GM12878 (cell line): ENCODE results near the gene TXNL4A. TPM values are rescaled to one million over a fixed set of nuclear protein-coding genes. Genes with fewer than 3 reads are reported as not detected.
A peak's percentile ranks its signal among the peaks of the same experiment; 100 is the strongest.

Experiments
- ATF3 ChIP-seq: IDR thresholded peaks from 2 replicates; pipeline ENCODE4 v1.6.1; 2011; ENCODE audit warnings: low read depth, mild to moderate bottlenecking, low read length, moderate library complexity, borderline replicate concordance; ENCODE audit errors: extremely low read depth
- BCL11A ChIP-seq: IDR thresholded peaks from 2 replicates; pipeline ENCODE4 v1.6.1; 2011; ENCODE audit warnings: low read depth, low read length
- BHLHE40 ChIP-seq, 2 experiments: fragments of 450-650 bp in 1 of 2; IDR thresholded peaks; 2 replicates each; pipeline ENCODE4 v1.6.1; 2011 to 2017; ENCODE audit warnings: low read depth in 2 of 2, borderline replicate concordance in 1 of 2, improper control_type of control experiment in 1 of 2, low read length in 1 of 2, mild to moderate bottlenecking in 1 of 2
- BRCA1 ChIP-seq: IDR thresholded peaks from 2 replicates; pipeline ENCODE4 v1.6.1; 2011; ENCODE audit warnings: low read depth, low read length, improper control_type of control experiment
- CBX3 ChIP-seq: fragments of 200-600 bp; sonication (generic); IDR thresholded peaks from 2 replicates; pipeline ENCODE4 v1.6.1; 2016; ENCODE audit warnings: low read depth, borderline replicate concordance
- CREM ChIP-seq: IDR thresholded peaks from 2 replicates; pipeline ENCODE4 v1.6.1; 2014; ENCODE audit warnings: antibody characterized with exemption, low read depth
- ESRRA ChIP-seq: IDR thresholded peaks from 2 replicates; pipeline ENCODE4 v1.6.1; 2012; ENCODE audit warnings: mild to moderate bottlenecking, low read length, improper control_type of control experiment
- ETV6 ChIP-seq, 2 experiments: fragments of 450-650 bp in 1 of 2; IDR thresholded peaks in 1 of 2; conservative IDR thresholded peaks in 1 of 2; 2 replicates each; pipeline ENCODE4 v1.6.1; 2014; ENCODE audit warnings: antibody characterized with exemption in 1 of 2, borderline replicate concordance in 1 of 2, low read depth in 1 of 2, mild to moderate bottlenecking in 1 of 2, moderate library complexity in 1 of 2
- FOXK2 ChIP-seq: fragments of 450-650 bp; IDR thresholded peaks from 2 replicates; pipeline ENCODE4 v1.6.1; 2017; ENCODE audit warnings: mild to moderate bottlenecking, moderate library complexity
- FOXM1 ChIP-seq: IDR thresholded peaks from 2 replicates; pipeline ENCODE4 v1.6.1; 2012; ENCODE audit warnings: low read depth, mild to moderate bottlenecking, inconsistent platforms, low read length, moderate library complexity
- IRF4 ChIP-seq: IDR thresholded peaks from 2 replicates; pipeline ENCODE4 v1.6.1; 2011; ENCODE audit warnings: low read depth, low read length
- JUNB ChIP-seq: IDR thresholded peaks from 2 replicates; pipeline ENCODE4 v1.6.1; 2016; ENCODE audit warnings: antibody characterized with exemption, mild to moderate bottlenecking
- LARP7 ChIP-seq: fragments of 450-650 bp; IDR thresholded peaks from 2 replicates; pipeline ENCODE4 v1.6.1; 2017; ENCODE audit warnings: mild to moderate bottlenecking
- MYB ChIP-seq: fragments of 150-350 bp; IDR thresholded peaks from 2 replicates; pipeline ENCODE4 v1.6.1; 2014; ENCODE audit warnings: mild to moderate bottlenecking, low read depth, low read length, borderline replicate concordance
- MYC ChIP-seq: IDR thresholded peaks from 2 replicates; pipeline ENCODE4 v1.6.1; 2011; ENCODE audit warnings: mild to moderate bottlenecking, low read length, moderate library complexity, inconsistent platforms; ENCODE audit not compliant: insufficient read depth, insufficient replicate concordance, insufficient read length, severe bottlenecking
- NRF1 ChIP-seq: conservative IDR thresholded peaks from 2 replicates; pipeline ENCODE4 v1.6.1; 2011; ENCODE audit warnings: mild to moderate bottlenecking, low read depth, low read length, improper control_type of control experiment
- POLR2A ChIP-seq: IDR thresholded peaks from 2 replicates; pipeline ENCODE4 v1.6.1; 2011; ENCODE audit warnings: low read depth, mild to moderate bottlenecking, low read length
- POLR2AphosphoS5 ChIP-seq: IDR thresholded peaks from 2 replicates; pipeline ENCODE4 v1.6.1; 2011; ENCODE audit warnings: mild to moderate bottlenecking, low read length, inconsistent platforms
- RCOR1 ChIP-seq: conservative IDR thresholded peaks from 2 replicates; pipeline ENCODE4 v1.6.1; 2012; ENCODE audit warnings: low read depth, low read length, improper control_type of control experiment
- RUNX3 ChIP-seq: IDR thresholded peaks from 2 replicates; pipeline ENCODE4 v1.6.1; 2012; ENCODE audit warnings: low read length, inconsistent platforms
- STAT3 ChIP-seq: IDR thresholded peaks from 2 replicates; pipeline ENCODE4 v1.6.1; 2011; ENCODE audit warnings: low read depth, low read length, improper control_type of control experiment
- ZNF217 ChIP-seq: fragments of 450-650 bp; IDR thresholded peaks from 2 replicates; pipeline ENCODE4 v1.6.1; 2017; ENCODE audit warnings: antibody characterized with exemption, mild to moderate bottlenecking
- ZNF384 ChIP-seq: IDR thresholded peaks from 2 replicates; pipeline ENCODE4 v1.6.1; 2012; ENCODE audit warnings: low read depth, mild to moderate bottlenecking, low read length, improper control_type of control experiment, borderline replicate concordance
- ZNF622 ChIP-seq: fragments of 450-650 bp; IDR thresholded peaks from 2 replicates; pipeline ENCODE4 v1.6.1; 2017; ENCODE audit warnings: mild to moderate bottlenecking, inconsistent platforms
- polyA plus RNA-seq, 11 experiments: library from polyadenylated mRNA; depleted of rRNA in 4 of 11; unstranded in 6 of 11; stranded (reverse) in 5 of 11; fragments of >200 nt; fragmentation: Nextera tagmentation in 4 of 11; fragmentation: Illumina TruSeq in 1 of 11; extraction: Ambion mirVana in 4 of 11; extraction: Trizol in 1 of 11; gene quantifications; 1 replicate in 1 of 11; 2 replicates in 10 of 11; pipeline versions ENCODE4 v1.2.1 to v1.2.3, GENCODE V29; 2011 to 2016; ENCODE audit warnings: inconsistent platforms in 2 of 11, missing spikeins in 2 of 11, low read depth in 1 of 11
- total RNA-seq, 4 experiments: library from RNA; depleted of rRNA in 3 of 4; stranded (reverse); fragments of >200 nt in 3 of 4; fragmentation: Illumina TruSeq in 1 of 4; extraction: Trizol in 1 of 4; gene quantifications; 2 replicates each; pipeline versions ENCODE4 v1.2.1 to v1.2.3, GENCODE V29; 2013 to 2021
- TF ChIP-seq, protein P1 (sequence below): IDR thresholded peaks from 2 replicates; pipeline ENCODE4 v1.6.1; 2011; ENCODE audit warnings: mild to moderate bottlenecking, low read depth, low read length, moderate library complexity; ENCODE audit not compliant: insufficient replicate concordance
- TF ChIP-seq, protein P2 (sequence below): fragments of 450-650 bp; formaldehyde crosslinking; IDR thresholded peaks from 2 replicates; pipeline ENCODE4 v1.5.0; 2022; ENCODE audit warnings: mild to moderate bottlenecking, missing genetic modification characterization

Gene TXNL4A
- total and polyA plus RNA-seq, 10 of the 15 experiments (the other 5 are each of a cell fraction or from before 2014, with no cell fraction given), result 38.4 to 329 (median 128) TPM

DNA sequence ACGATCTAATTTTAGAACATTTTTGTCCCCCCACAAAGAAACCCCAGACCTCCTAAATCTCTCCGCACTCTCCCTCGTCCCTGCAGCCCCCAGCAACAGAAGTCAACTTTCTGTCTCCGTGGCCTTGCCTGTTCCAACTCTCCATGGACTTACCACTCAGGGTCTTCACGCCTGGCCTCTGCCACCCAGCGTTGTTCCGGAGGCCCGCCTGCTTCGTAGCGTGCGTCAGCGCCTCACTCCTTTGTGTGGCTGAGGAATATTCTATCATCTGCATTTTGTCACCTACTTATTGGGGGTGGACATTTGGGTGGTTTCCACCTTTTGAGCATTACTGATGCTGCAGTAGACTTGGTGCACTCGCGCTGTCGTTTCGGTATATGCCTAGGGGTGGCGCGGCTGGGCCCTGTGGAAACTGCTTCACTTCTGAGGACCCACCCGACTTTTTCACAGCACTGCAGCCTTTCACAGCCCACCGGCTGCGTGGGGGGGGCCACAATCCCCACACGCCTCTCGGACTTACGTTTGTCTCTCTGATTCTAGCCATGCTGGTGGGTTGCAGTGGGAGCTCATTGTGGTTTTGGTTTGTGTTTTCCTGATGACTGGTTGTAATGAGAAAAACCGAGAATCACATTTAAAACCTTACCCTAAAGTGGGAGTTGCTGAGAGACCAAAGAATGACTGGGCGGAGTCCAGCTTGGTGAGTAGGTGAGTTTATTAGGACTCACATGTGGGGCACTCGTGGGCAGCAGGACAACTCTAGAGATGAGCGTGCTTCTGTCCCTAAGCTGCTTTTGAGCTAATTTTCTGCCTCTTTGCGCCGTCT, 25.3 kb downstream of the TXNL4A start (continued):
- TF ChIP-seq, protein P1, sequence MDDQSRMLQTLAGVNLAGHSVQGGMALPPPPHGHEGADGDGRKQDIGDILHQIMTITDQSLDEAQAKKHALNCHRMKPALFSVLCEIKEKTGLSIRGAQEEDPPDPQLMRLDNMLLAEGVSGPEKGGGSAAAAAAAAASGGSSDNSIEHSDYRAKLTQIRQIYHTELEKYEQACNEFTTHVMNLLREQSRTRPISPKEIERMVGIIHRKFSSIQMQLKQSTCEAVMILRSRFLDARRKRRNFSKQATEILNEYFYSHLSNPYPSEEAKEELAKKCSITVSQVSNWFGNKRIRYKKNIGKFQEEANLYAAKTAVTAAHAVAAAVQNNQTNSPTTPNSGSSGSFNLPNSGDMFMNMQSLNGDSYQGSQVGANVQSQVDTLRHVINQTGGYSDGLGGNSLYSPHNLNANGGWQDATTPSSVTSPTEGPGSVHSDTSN, result peak; percentile 13
- TF ChIP-seq ESRRA (no peak), ZNF384 (no peak), POLR2AphosphoS5 (peak; percentile 25; the same call in 1 of the 2 replicates), FOXM1 (peak; percentile 89), POLR2A (peak; percentile 49; the same call in 1 of the 2 replicates), RUNX3 (peak; percentile 99), LARP7 (no peak), ZNF217 (peak; percentile 42; the same call in 1 of the 2 replicates), RCOR1 (no peak), IRF4 (peak; percentile 46; the same call in 1 of the 2 replicates), NRF1 (no peak), BHLHE40 (IDR thresholded peaks at IDR 0.05; ENCODE audit: borderline replicate concordance in 1 of 2, low read depth in 2 of 2, low read length in 1 of 2) (peak; percentile 57 to 63; a peak in 2 of 4 replicates), JUNB (peak; percentile 78), STAT3 (no peak), BRCA1 (no peak), FOXK2 (no peak), CBX3 (no peak), CREM (peak; percentile 78), MYB (no peak), MYC (no peak), BCL11A (peak; percentile 50; the same call in 1 of the 2 replicates), ETV6 (conservative IDR thresholded peaks at IDR 0.05 in 1 of 2, IDR thresholded peaks at IDR 0.05 in 1 of 2; ENCODE audit: borderline replicate concordance in 1 of 2, low read depth in 1 of 2) (peak in 1 of 2 experiments; percentile 62; a peak in 1 of 4 replicates), ZNF622 (no peak), ATF3 (no peak)
- TF ChIP-seq, protein P2, sequence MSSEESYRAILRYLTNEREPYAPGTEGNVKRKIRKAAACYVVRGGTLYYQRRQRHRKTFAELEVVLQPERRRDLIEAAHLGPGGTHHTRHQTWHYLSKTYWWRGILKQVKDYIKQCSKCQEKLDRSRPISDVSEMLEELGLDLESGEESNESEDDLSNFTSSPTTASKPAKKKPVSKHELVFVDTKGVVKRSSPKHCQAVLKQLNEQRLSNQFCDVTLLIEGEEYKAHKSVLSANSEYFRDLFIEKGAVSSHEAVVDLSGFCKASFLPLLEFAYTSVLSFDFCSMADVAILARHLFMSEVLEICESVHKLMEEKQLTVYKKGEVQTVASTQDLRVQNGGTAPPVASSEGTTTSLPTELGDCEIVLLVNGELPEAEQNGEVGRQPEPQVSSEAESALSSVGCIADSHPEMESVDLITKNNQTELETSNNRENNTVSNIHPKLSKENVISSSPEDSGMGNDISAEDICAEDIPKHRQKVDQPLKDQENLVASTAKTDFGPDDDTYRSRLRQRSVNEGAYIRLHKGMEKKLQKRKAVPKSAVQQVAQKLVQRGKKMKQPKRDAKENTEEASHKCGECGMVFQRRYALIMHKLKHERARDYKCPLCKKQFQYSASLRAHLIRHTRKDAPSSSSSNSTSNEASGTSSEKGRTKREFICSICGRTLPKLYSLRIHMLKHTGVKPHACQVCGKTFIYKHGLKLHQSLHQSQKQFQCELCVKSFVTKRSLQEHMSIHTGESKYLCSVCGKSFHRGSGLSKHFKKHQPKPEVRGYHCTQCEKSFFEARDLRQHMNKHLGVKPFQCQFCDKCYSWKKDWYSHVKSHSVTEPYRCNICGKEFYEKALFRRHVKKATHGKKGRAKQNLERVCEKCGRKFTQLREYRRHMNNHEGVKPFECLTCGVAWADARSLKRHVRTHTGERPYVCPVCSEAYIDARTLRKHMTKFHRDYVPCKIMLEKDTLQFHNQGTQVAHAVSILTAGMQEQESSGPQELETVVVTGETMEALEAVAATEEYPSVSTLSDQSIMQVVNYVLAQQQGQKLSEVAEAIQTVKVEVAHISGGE, result no peak
